Trophoblast cell (in vitro differentiated cells and primary cell): ENCODE results near the gene CTSL.

Experiments used
- DNase-seq, 2 donors: peaks; one replicate each; pipeline ENCODE4 v3.0.0-alpha.2; 2016
- H2AFZ ChIP-seq: 2 replicates; pipeline ENCODE4 v1.6.1; 2013; ENCODE audit warnings: low read length, moderate library complexity, mild to moderate bottlenecking; ENCODE audit not compliant: insufficient read depth, poor library complexity
- H2AK5ac ChIP-seq: 2 replicates; pipeline ENCODE4 v1.6.1; 2013; ENCODE audit warnings: mild to moderate bottlenecking, low read length
- H2BK120ac ChIP-seq: 2 replicates; pipeline ENCODE4 v1.6.1; 2013; ENCODE audit warnings: low read length, mild to moderate bottlenecking, moderate library complexity; ENCODE audit not compliant: insufficient read depth, poor library complexity
- H2BK12ac ChIP-seq: 2 replicates; pipeline ENCODE4 v1.6.1; 2013; ENCODE audit warnings: mild to moderate bottlenecking, low read length, moderate library complexity
- H2BK5ac ChIP-seq: 2 replicates; pipeline ENCODE4 v1.6.1; 2013; ENCODE audit warnings: low read length, low read depth, moderate library complexity, mild to moderate bottlenecking; ENCODE audit not compliant: poor library complexity
- H3K14ac ChIP-seq: 2 replicates; pipeline ENCODE4 v1.6.1; 2013; ENCODE audit warnings: mild to moderate bottlenecking, low read length
- H3K18ac ChIP-seq: 2 replicates; pipeline ENCODE4 v1.6.1; 2013; ENCODE audit warnings: mild to moderate bottlenecking, low read length
- H3K23ac ChIP-seq: 2 replicates; pipeline ENCODE4 v1.6.1; 2013; ENCODE audit warnings: low read length
- H3K27ac ChIP-seq: 2 replicates; pipeline ENCODE4 v1.5.1; 2013; ENCODE audit warnings: low read depth, mild to moderate bottlenecking, inconsistent platforms, low read length, moderate library complexity
- H3K27me3 ChIP-seq: 2 replicates; pipeline ENCODE4 v1.6.1; 2013; ENCODE audit warnings: inconsistent platforms, mild to moderate bottlenecking, low read length, moderate library complexity; ENCODE audit not compliant: insufficient read depth
- H3K36me3 ChIP-seq, 2 experiments: 1 replicate in 1 of 2; 2 replicates in 1 of 2; pipeline ENCODE4 v1.6.1; 2013; ENCODE audit warnings: low read length in 2 of 2, mild to moderate bottlenecking in 2 of 2, moderate library complexity in 1 of 2; ENCODE audit not compliant: insufficient read depth in 2 of 2, control insufficient read depth in 1 of 2
- H3K4ac ChIP-seq: 2 replicates; pipeline ENCODE4 v1.6.1; 2013; ENCODE audit warnings: low read depth, mild to moderate bottlenecking, low read length, moderate library complexity
- H3K4me1 ChIP-seq, 2 experiments: 1 replicate in 1 of 2; 2 replicates in 1 of 2; pipeline ENCODE4 v1.6.1; 2013; ENCODE audit warnings: low read length in 2 of 2, mild to moderate bottlenecking in 2 of 2, moderate library complexity in 1 of 2; ENCODE audit not compliant: insufficient read depth in 2 of 2, control insufficient read depth in 1 of 2
- H3K4me2 ChIP-seq: 2 replicates; pipeline ENCODE4 v1.6.1; 2013; ENCODE audit warnings: inconsistent platforms, mild to moderate bottlenecking, low read length, moderate library complexity
- H3K4me3 ChIP-seq: 2 replicates; pipeline ENCODE4 v1.5.1; 2013; ENCODE audit warnings: mild to moderate bottlenecking, low read depth, low read length, inconsistent platforms
- H3K79me1 ChIP-seq: one replicate; pipeline ENCODE4 v1.6.1; 2013; ENCODE audit warnings: low read length
- H3K79me2 ChIP-seq: 2 replicates; pipeline ENCODE4 v1.6.1; 2013; ENCODE audit warnings: low read length, mild to moderate bottlenecking; ENCODE audit not compliant: control insufficient read depth, insufficient read depth, poor library complexity
- H3K9ac ChIP-seq: 2 replicates; pipeline ENCODE4 v1.6.1; 2013; ENCODE audit warnings: mild to moderate bottlenecking, low read length
- H3K9me3 ChIP-seq: 2 replicates; pipeline ENCODE4 v1.6.1; 2013; ENCODE audit warnings: low read depth, mild to moderate bottlenecking, control low read depth, inconsistent platforms, low read length; ENCODE audit not compliant: insufficient read depth
- H4K12ac ChIP-seq: 2 replicates; pipeline ENCODE4 v1.6.1; 2013; ENCODE audit warnings: low read depth, mild to moderate bottlenecking, low read length, moderate library complexity
- H4K8ac ChIP-seq: 2 replicates; pipeline ENCODE4 v1.6.1; 2013; ENCODE audit warnings: low read depth, mild to moderate bottlenecking, low read length, moderate library complexity
- H4K91ac ChIP-seq: one replicate; pipeline ENCODE4 v1.6.1; 2013; ENCODE audit warnings: low read depth, mild to moderate bottlenecking, low read length, moderate library complexity
- WGBS: extraction: QIAGEN DNeasy Blood & Tissue Kit; methylation state at CpG from one replicate; pipeline ENCODE4 v1.1.7; 2013; ENCODE audit warnings: missing lambda C conversion rate; ENCODE audit not compliant: insufficient read length, insufficient coverage; ENCODE audit errors: extremely low coverage; 5-methylcytosine and 5-hydroxymethylcytosine counted together

Gene CTSL

GRCh38 chr9:87713988-87714330, 12.0 kb upstream of the CTSL start:
- no peak overlapping the region for H4K12ac ChIP-seq
- H3K27me3 ChIP-seq: no peaks in the 10 kb centered on the region
- no peak overlapping the region for H2BK120ac ChIP-seq
- no peaks in the 10 kb centered on the region for H3K36me3 ChIP-seq
- H3K9ac ChIP-seq: no peak overlapping the region
- no peak overlapping the region for H2BK5ac ChIP-seq
- H3K79me1 ChIP-seq: peaks cover 10% of the 10 kb centered on the region
- H3K18ac ChIP-seq: no peak overlapping the region
- no peak overlapping the region for H3K14ac ChIP-seq
- no peak overlapping the region for H3K4ac ChIP-seq
- no peak overlapping the region for H2BK12ac ChIP-seq
- DNase-seq: no peak
- no peak overlapping the region for H3K27ac ChIP-seq
- WGBS: no CpG with 5 or more reads among the region's 5 CpGs
- H3K79me2 ChIP-seq: no peaks in the 10 kb centered on the region
- no peak overlapping the region for H4K8ac ChIP-seq
- no peak overlapping the region for H2AK5ac ChIP-seq
- no peak overlapping the region for H2AFZ ChIP-seq
- no peak overlapping the region for H3K4me3 ChIP-seq
- peaks cover 3% of the 10 kb centered on the region for H3K9me3 ChIP-seq
- H3K23ac ChIP-seq: no peak overlapping the region
- no peak overlapping the region for H3K4me2 ChIP-seq
- peaks cover 9 to 19% of the 10 kb centered on the region in 2 experiments for H3K4me1 ChIP-seq
- H4K91ac ChIP-seq: no peak overlapping the region

GRCh38 chr9:87714819-87715218, 11.1 kb upstream of the CTSL start:
- no peak overlapping the region for H3K4ac ChIP-seq
- no peak overlapping the region for H2BK12ac ChIP-seq
- no peaks in the 10 kb centered on the region for H3K79me2 ChIP-seq
- DNase-seq: peak; percentile 66 to 83
- H3K27me3 ChIP-seq: no peaks in the 10 kb centered on the region
- no CpG with 5 or more reads among the region's 2 CpGs for WGBS
- H3K9me3 ChIP-seq: peaks cover 3% of the 10 kb centered on the region
- H3K9ac ChIP-seq: no peak overlapping the region
- no peak overlapping the region for H4K12ac ChIP-seq
- no peak overlapping the region for H4K91ac ChIP-seq
- no peak overlapping the region for H3K18ac ChIP-seq
- no peaks in the 10 kb centered on the region for H3K36me3 ChIP-seq
- no peak overlapping the region for H4K8ac ChIP-seq
- H3K23ac ChIP-seq: no peak overlapping the region
- no peak overlapping the region for H2BK120ac ChIP-seq
- no peak overlapping the region for H3K27ac ChIP-seq
- H2AFZ ChIP-seq: peak overlapping the region; percentile 46
- H2BK5ac ChIP-seq: no peak overlapping the region
- H3K4me3 ChIP-seq: no peak overlapping the region
- H3K4me1 ChIP-seq: peaks cover 9 to 19% of the 10 kb centered on the region in 2 experiments
- peaks cover 10% of the 10 kb centered on the region for H3K79me1 ChIP-seq
- H3K14ac ChIP-seq: peak overlapping the region; percentile 51
- H3K4me2 ChIP-seq: no peak overlapping the region
- H2AK5ac ChIP-seq: peak overlapping the region; percentile 49

GRCh38 chr9:87716141-87716540, 9.8 kb upstream of the CTSL start:
- DNase-seq: peak; percentile 96 to 97
- no peak overlapping the region for H4K8ac ChIP-seq
- no peak overlapping the region for H2AFZ ChIP-seq
- H3K27me3 ChIP-seq: no peaks in the 10 kb centered on the region
- H2AK5ac ChIP-seq: no peak overlapping the region
- WGBS: no CpG with 5 or more reads among the region's 2 CpGs
- H3K79me1 ChIP-seq: peaks cover 10% of the 10 kb centered on the region
- no peaks in the 10 kb centered on the region for H3K79me2 ChIP-seq
- H4K91ac ChIP-seq: peak overlapping the region; percentile 34
- no peak overlapping the region for H3K4me3 ChIP-seq
- peak overlapping the region; percentile 40 for H2BK12ac ChIP-seq
- H3K18ac ChIP-seq: no peak overlapping the region
- H3K4me2 ChIP-seq: no peak overlapping the region
- peaks cover 3% of the 10 kb centered on the region for H3K9me3 ChIP-seq
- H2BK5ac ChIP-seq: no peak overlapping the region
- H3K9ac ChIP-seq: no peak overlapping the region
- peaks cover 9 to 19% of the 10 kb centered on the region in 2 experiments for H3K4me1 ChIP-seq
- H3K4ac ChIP-seq: no peak overlapping the region
- no peak overlapping the region for H3K27ac ChIP-seq
- no peak overlapping the region for H3K14ac ChIP-seq
- H3K23ac ChIP-seq: no peak overlapping the region
- no peaks in the 10 kb centered on the region for H3K36me3 ChIP-seq
- H4K12ac ChIP-seq: no peak overlapping the region
- H2BK120ac ChIP-seq: no peak overlapping the region

- Histone ChIP-seq H4K91ac (no peak overlapping the region), H3K4me3 (no peak overlapping the region), H3K4me1 (peaks cover 2 to 12% of the 10 kb centered on the region in 2 experiments), H3K18ac (no peak overlapping the region), H2BK5ac (no peak overlapping the region), H3K79me2 (no peaks in the 10 kb centered on the region), H3K9ac (no peak overlapping the region), H4K12ac (no peak overlapping the region), H3K4ac (no peak overlapping the region), H4K8ac (no peak overlapping the region), H3K4me2 (no peak overlapping the region), H3K27ac (no peak overlapping the region), H3K9me3 (peaks cover 3% of the 10 kb centered on the region), H3K79me1 (peaks cover 6% of the 10 kb centered on the region), H2BK120ac (no peak overlapping the region), H2AFZ (no peak overlapping the region), H3K36me3 (no peaks in the 10 kb centered on the region), H3K23ac (no peak overlapping the region), H2AK5ac (no peak overlapping the region), H2BK12ac (peak overlapping the region; percentile 35), H3K27me3 (no peaks in the 10 kb centered on the region), H3K14ac (peak overlapping the region; percentile 7)
- no CpG with 5 or more reads among the region's 1 CpG for WGBS
- peak; percentile 76 to 77 for DNase-seq
Observed at GRCh38 chr9:87717456-87717855, 8.5 kb upstream of the CTSL start.
